Colonic mucosa (tissue), 4 donors: ENCODE measurements around the gene IGF2R. TPM values are rescaled to one million over a fixed set of nuclear protein-coding genes. Genes with fewer than 3 reads are reported as not detected.

ENCODE experiments used
- DNase-seq: peaks from one replicate; pipeline ENCODE4 v3.0.0-alpha.2; 2020
- H3K27ac ChIP-seq: fragments of 200-600 bp; one replicate; pipeline ENCODE4 v1.8.0; 2021
- H3K27me3 ChIP-seq: fragments of 200-600 bp; one replicate; pipeline ENCODE4 v1.8.0; 2021
- H3K36me3 ChIP-seq: fragments of 200-600 bp; one replicate; pipeline ENCODE4 v1.8.0; 2021
- H3K4me1 ChIP-seq: fragments of 200-600 bp; one replicate; pipeline ENCODE4 v1.8.0; 2021; ENCODE audit warnings: mild to moderate bottlenecking
- H3K4me3 ChIP-seq: fragments of 200-600 bp; one replicate; pipeline ENCODE4 v1.8.0; 2021
- H3K9ac ChIP-seq, 2 donors: one replicate each; pipeline ENCODE4 v1.7.0; 2013; ENCODE audit warnings: control low read depth in 2 of 2, low read depth in 2 of 2, low read length in 2 of 2
- H3K9me3 ChIP-seq: fragments of 200-600 bp; one replicate; pipeline ENCODE4 v1.8.0; 2021
- intact Hi-C: fragments of 100-400 bp; cut with DNase I; formaldehyde crosslinking; loops from one replicate; pipeline ENCODE4 v1.14.1; 2022
- total RNA-seq, 2 donors: library from RNA; stranded (reverse); fragmentation: NEBNext Ultra II Directional in 1 of 2; extraction: Animal tissue kit (Norgen Biotek cat#: 25700) in 1 of 2; gene quantifications; one replicate each; pipeline ENCODE4 v1.2.1, GENCODE V29; 2021
- TF ChIP-seq, protein P1 (sequence below): fragments of 200-600 bp; IDR thresholded peaks from one replicate; pipeline ENCODE4 v1.8.0; 2022; ENCODE audit warnings: antibody characterized with exemption, mild to moderate bottlenecking
- donor health status: healthy.
- donor health status: DM: no; HTN: no; CAD: no.
- donor health status: DM: no; HTN: no; CAD: no.

The IGF2R gene
- total RNA-seq, 2 donors from 2014 or later = 73.8 to 84.4 TPM

DNA sequence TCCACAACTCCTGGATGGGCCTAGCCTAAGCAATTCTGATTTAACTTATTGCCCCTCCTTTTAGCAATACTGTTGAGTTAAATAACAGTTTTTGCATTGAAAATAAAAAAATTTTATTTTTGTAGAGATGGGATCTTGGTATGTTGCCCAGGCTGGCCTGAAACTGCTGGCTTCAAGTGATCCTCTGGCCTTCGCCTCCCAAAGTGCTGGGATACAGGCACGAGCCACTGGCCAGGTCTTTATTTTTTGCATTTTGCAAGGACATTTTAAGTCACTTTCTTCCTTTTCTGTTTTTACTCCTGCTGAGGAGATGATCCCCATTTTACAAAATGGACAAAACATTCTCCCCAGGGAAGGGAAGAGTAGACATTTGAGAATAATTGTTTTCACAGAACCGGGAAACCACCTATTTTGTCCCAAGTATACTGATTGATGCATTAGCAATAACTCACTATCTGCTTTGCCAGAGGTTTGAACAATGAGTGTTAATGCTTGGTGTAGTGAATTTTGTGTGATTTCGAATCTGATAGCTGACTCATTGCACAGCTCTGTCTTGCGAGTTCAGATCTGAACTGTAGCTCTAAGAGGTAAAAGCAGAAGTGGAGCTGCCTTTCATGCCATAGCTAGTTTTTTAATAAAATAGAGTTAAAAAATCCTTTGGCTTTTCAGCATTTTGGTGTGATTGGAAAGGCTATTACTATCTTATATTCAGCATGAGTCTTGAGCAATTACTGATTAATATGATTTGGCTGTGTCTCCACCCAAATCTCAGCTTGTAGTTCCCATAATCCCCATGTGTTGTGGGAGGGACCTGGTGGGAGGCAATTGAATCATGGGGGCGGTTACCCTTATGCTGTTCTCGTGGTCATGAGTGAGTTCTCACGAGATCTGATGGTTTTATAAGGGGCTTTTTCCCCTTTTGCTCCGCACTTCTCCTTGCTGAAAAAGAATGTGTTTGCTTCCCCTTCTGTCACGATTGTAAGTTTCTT, 20.9 kb downstream of the IGF2R start:
- no peak overlapping the region for H3K4me3 ChIP-seq
- H3K9ac ChIP-seq = no peak overlapping the region
- intact Hi-C loops = no loop called here
- no peaks in the 10 kb centered on the region for H3K27me3 ChIP-seq
- TF ChIP-seq, protein P1, sequence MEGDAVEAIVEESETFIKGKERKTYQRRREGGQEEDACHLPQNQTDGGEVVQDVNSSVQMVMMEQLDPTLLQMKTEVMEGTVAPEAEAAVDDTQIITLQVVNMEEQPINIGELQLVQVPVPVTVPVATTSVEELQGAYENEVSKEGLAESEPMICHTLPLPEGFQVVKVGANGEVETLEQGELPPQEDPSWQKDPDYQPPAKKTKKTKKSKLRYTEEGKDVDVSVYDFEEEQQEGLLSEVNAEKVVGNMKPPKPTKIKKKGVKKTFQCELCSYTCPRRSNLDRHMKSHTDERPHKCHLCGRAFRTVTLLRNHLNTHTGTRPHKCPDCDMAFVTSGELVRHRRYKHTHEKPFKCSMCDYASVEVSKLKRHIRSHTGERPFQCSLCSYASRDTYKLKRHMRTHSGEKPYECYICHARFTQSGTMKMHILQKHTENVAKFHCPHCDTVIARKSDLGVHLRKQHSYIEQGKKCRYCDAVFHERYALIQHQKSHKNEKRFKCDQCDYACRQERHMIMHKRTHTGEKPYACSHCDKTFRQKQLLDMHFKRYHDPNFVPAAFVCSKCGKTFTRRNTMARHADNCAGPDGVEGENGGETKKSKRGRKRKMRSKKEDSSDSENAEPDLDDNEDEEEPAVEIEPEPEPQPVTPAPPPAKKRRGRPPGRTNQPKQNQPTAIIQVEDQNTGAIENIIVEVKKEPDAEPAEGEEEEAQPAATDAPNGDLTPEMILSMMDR = no peak
- H3K36me3 ChIP-seq = no peaks in the 10 kb centered on the region
- no peak for DNase-seq
- H3K4me1 ChIP-seq = peaks cover 8% of the 10 kb centered on the region
- no peak overlapping the region for H3K27ac ChIP-seq
- no peaks in the 10 kb centered on the region for H3K9me3 ChIP-seq

DNA sequence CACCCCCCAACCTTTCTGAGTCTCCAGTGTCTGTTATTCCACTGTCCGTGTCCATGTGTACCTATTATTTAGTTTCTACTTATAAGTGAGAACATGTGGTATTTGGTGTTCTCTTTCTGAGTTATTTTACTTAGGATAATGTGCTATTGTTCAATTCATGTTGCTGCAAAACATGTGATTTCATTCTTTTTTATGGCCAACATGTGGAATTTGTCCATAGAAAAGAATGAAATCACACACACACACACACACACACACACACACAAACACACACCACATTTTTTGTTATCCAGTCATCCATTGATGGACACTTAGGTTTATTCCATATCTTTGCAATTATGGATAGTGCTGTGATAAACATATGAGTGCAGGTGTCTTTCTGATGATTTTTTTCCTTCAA, 23.5 kb downstream of the IGF2R start:
- intact Hi-C loops = no loop called here
- Histone ChIP-seq H3K9ac (no peak overlapping the region), H3K27ac (no peak overlapping the region), H3K27me3 (no peaks in the 10 kb centered on the region), H3K9me3 (no peaks in the 10 kb centered on the region), H3K36me3 (no peaks in the 10 kb centered on the region), H3K4me1 (peaks cover 8% of the 10 kb centered on the region), H3K4me3 (no peak overlapping the region)
- TF ChIP-seq, protein P1 = no peak
- DNase-seq = no peak

DNA sequence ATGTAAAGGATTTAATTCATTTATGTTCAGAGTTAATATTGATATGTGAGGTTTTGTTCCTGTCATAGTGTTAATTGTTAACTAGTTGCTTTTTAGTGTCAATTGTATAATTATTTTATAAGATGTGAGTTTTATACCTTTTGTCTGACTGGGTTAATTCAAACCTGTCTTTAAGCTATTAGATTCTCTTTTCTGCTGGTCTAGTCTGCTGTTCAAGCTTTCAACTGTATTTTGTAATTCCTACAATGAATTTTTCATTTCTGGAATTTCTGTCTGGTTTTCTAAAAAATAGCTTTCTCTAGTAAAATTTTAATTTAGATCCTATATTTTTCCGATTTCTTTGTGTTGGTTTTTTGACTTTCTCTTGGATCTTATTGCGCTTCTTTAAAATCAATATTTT, 26.5 kb downstream of the IGF2R start:
- intact Hi-C loops = no loop called here
- TF ChIP-seq, protein P1 = no peak

DNA sequence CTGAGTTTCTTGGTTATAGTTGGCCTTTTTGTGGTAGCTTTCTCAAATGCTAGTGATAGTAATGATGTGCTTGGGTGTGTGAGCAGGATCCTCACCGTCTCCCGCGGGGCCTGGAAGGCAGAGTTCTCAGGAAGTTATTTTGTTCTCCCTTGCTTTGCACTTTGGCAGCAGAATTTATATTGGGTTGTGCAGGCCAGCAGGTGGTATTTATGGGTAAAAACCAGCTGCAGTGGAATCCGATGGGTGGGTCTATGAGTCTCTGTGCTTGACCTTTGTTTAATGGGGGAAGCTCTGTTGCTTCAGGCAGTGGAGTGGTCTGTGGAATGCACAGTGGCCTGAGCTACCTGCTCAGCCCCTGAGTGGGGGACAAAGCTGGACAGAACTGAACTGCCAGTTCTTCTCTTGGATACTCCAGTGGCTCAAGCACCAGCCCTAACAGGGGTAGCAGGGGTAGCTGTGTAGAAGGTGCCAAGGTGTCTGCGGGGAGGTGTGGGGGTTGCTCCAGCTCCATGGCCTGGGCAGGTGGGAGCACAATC, 27.3 kb downstream of the IGF2R start:
- Histone ChIP-seq H3K9me3 (no peaks in the 10 kb centered on the region), H3K4me3 (no peak overlapping the region), H3K4me1 (no peaks in the 10 kb centered on the region), H3K36me3 (no peaks in the 10 kb centered on the region), H3K9ac (no peak overlapping the region), H3K27me3 (no peaks in the 10 kb centered on the region), H3K27ac (no peak overlapping the region)
- TF ChIP-seq, protein P1 = no peak
- DNase-seq = no peak
- intact Hi-C loops = no loop called here

More for the DNA sequence above, 26.5 kb downstream of the IGF2R start:
- H3K27me3 ChIP-seq = no peaks in the 10 kb centered on the region
- DNase-seq = no peak
- no peak overlapping the region for H3K9ac ChIP-seq
- H3K36me3 ChIP-seq = no peaks in the 10 kb centered on the region
- H3K9me3 ChIP-seq = no peaks in the 10 kb centered on the region
- H3K4me1 ChIP-seq = no peaks in the 10 kb centered on the region
- no peak overlapping the region for H3K27ac ChIP-seq
- H3K4me3 ChIP-seq = no peak overlapping the region

DNA sequence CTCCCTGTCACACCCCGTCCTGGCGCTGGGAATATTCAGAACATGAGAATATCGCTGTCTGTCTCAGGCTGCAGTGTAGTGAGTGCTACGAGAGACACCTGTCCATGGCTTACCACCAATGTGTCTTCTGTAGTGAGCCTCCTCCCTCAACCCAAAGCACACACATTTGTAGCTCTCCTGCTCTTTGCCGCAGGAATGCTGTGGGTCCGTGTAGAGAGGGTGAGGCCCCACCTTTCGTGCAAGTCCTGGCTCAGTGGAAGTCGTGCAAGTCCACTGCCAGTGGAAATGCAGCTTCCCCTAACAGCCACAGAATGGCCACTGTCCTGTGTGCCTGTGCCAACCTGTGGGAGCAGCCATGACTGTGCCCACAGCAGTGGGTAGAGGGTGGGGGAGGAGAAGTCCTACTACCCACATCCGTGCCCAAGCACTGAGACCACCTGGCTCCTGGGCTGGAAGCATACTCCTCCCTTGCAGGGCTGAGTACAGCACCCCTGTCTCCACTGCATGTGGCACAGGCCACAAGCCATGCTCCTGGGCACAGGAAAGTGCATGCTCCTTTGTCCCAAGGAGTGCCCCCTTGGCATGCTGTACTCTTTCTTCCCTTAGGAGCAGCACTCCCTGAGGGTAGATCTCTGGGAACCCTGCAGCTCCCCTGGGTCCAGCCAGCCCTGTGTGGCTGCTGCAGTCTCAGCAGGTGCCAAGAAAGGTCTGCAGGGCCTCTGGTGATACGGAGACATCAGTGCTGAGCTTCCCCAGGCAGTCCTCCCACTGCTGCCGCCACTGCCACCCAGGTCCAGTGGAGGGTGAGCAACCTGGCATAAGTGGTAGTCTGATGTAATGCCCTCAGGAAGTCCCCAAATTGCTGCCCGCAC, 28.0 kb downstream of the IGF2R start:
- no peak for DNase-seq
- Histone ChIP-seq H3K27ac (no peak overlapping the region), H3K27me3 (no peaks in the 10 kb centered on the region), H3K4me3 (no peak overlapping the region), H3K9me3 (no peaks in the 10 kb centered on the region), H3K9ac (no peak overlapping the region), H3K36me3 (no peaks in the 10 kb centered on the region), H3K4me1 (no peaks in the 10 kb centered on the region)
- intact Hi-C loops = no loop called here
- TF ChIP-seq, protein P1 = no peak
